ENCODE results near the gene FAM171A1.
A peak's percentile ranks its signal among the peaks of the same experiment; 100 is the strongest.
"Not testable (repeated sequence)": the region's sequence is repeated elsewhere in the genome, so short reads cannot be mapped to it uniquely, and the experiment has no call there.

FAM171A1 gene

GRCh38 chr10:15370856-15371701 is at the start of gene FAM171A1:
FAM171A1 (minus strand) TSS chr10:15371289; CDS start chr10:15371052, 237 bp downstream.
- DNase-seq = no peak

GRCh38 chr10:15420858-15421257 is 49.8 kb upstream of the FAM171A1 start:
- no peak for DNase-seq

- DNase-seq = peak; percentile 22
These were observed 48.3 kb upstream of the FAM171A1 start for GRCh38 chr10:15419279-15419874.

- no peak for DNase-seq
These were observed 44.9 kb upstream of the FAM171A1 start for GRCh38 chr10:15416034-15416433.

- no peak for DNase-seq
These were observed 39.9 kb upstream of the FAM171A1 start for GRCh38 chr10:15411010-15411409.

- DNase-seq = not testable (repeated sequence)
These were observed 38.3 kb upstream of the FAM171A1 start for GRCh38 chr10:15409350-15409749.

- DNase-seq = no peak
These were observed 37.5 kb upstream of the FAM171A1 start for GRCh38 chr10:15408557-15408956.

- no peak for DNase-seq
These were observed 34.2 kb upstream of the FAM171A1 start for GRCh38 chr10:15405319-15405718.

- no peak for DNase-seq
These were observed 30.3 kb upstream of the FAM171A1 start for GRCh38 chr10:15401382-15401781.

GRCh38 chr10:15400461-15400860 is 29.4 kb upstream of the FAM171A1 start:
- DNase-seq = not testable (repeated sequence)

GRCh38 chr10:15399060-15399661 is 28.1 kb upstream of the FAM171A1 start:
- DNase-seq = no peak

GRCh38 chr10:15395935-15396334 is 24.8 kb upstream of the FAM171A1 start:
- no peak for DNase-seq

GRCh38 chr10:15393139-15393825 is 22.2 kb upstream of the FAM171A1 start:
- DNase-seq = no peak

GRCh38 chr10:15391491-15391890 is 20.4 kb upstream of the FAM171A1 start:
- DNase-seq = no peak

- not testable (repeated sequence) for DNase-seq
These were observed 17.1 kb upstream of the FAM171A1 start for GRCh38 chr10:15388172-15388571.

GRCh38 chr10:15387021-15387420 is 15.9 kb upstream of the FAM171A1 start:
- peak; percentile 87 for DNase-seq

GRCh38 chr10:15385552-15386455 is 14.7 kb upstream of the FAM171A1 start:
- DNase-seq = no peak

- no peak for DNase-seq
These were observed 10.3 kb upstream of the FAM171A1 start for GRCh38 chr10:15381420-15381819.

GRCh38 chr10:15379078-15379477 is 8.0 kb upstream of the FAM171A1 start:
- DNase-seq = no peak

GRCh38 chr10:15378569-15378968 is 7.5 kb upstream of the FAM171A1 start:
- DNase-seq = no peak

GRCh38 chr10:15374566-15374965 is 3.5 kb upstream of the FAM171A1 start:
- DNase-seq = no peak

GRCh38 chr10:15374156-15374555 is 3.1 kb upstream of the FAM171A1 start:
- no peak for DNase-seq
